ENCODE data around the gene ADCY5.

The ADCY5 gene

GRCh38 chr3:123444023-123444422 lies 4.9 kb downstream of the ADCY5 start:
- Histone ChIP-seq H3K27me3 (peaks cover 30 to 46% (median 36%) of the 10 kb centered on the region in 11 experiments), H3K4me2 (no peak overlapping the region), H3K4me1 (peaks cover 0 to 9% (median 5%) of the 10 kb centered on the region in 10 experiments; a peak in 6 of 20 replicates), H3K36me3 (no peaks in the 10 kb centered on the region), H3K9ac (no peak overlapping the region), H4K20me1 (peaks cover 0 to 12% (median 0%) of the 10 kb centered on the region in 11 experiments; a peak in 4 of 22 replicates), H3K27ac (no peak overlapping the region), H3K9me3 (replicated peaks in 1 of 11) (peaks cover 0 to 15% (median 5%) of the 10 kb centered on the region in 11 experiments; a peak in 8 of 22 replicates), H3K4me3 (no peak overlapping the region)
- TF ChIP-seq Cebpa-rat (IDR thresholded peaks at IDR 0.05) = no peak

- H3K4me3 ChIP-seq = no peak overlapping the region
- H3K4me1 ChIP-seq = peaks cover 0 to 8% (median 0%) of the 10 kb centered on the region in 10 experiments; a peak in 5 of 20 replicates
- no peak overlapping the region for H3K4me2 ChIP-seq
- peaks cover 0 to 8% (median 0%) of the 10 kb centered on the region in 11 experiments; a peak in 7 of 22 replicates for H3K9me3 ChIP-seq (replicated peaks in 1 of 11)
- H3K9ac ChIP-seq = no peak overlapping the region
- no peak for TF ChIP-seq Cebpa-rat (IDR thresholded peaks at IDR 0.05)
- no peaks in the 10 kb centered on the region for H3K36me3 ChIP-seq
- H3K27ac ChIP-seq = no peak overlapping the region
- peaks cover 0 to 6% (median 0%) of the 10 kb centered on the region in 11 experiments; a peak in 2 of 22 replicates for H4K20me1 ChIP-seq
- peaks cover 19 to 35% (median 25%) of the 10 kb centered on the region in 11 experiments for H3K27me3 ChIP-seq
Observed at GRCh38 chr3:123442908-123443307, 6.0 kb downstream of the ADCY5 start.

- Histone ChIP-seq H3K4me2 (no peak overlapping the region), H3K27ac (no peak overlapping the region), H3K27me3 (peaks cover 11 to 27% (median 17%) of the 10 kb centered on the region in 11 experiments), H3K36me3 (no peaks in the 10 kb centered on the region), H3K4me1 (peaks cover 0 to 11% (median 0%) of the 10 kb centered on the region in 10 experiments; a peak in 5 of 20 replicates), H3K9me3 (replicated peaks in 1 of 11) (no peaks in the 10 kb centered on the region; a peak in 1 of 22 replicates), H4K20me1 (peaks cover 0 to 4% (median 0%) of the 10 kb centered on the region in 11 experiments; a peak in 2 of 22 replicates), H3K9ac (no peak overlapping the region), H3K4me3 (no peak overlapping the region)
- TF ChIP-seq Cebpa-rat (IDR thresholded peaks at IDR 0.05) = no peak
Observed at GRCh38 chr3:123442125-123442524, 6.8 kb downstream of the ADCY5 start.

- H3K9me3 ChIP-seq (replicated peaks in 1 of 11) = no peaks in the 10 kb centered on the region
- no peaks in the 10 kb centered on the region for H3K36me3 ChIP-seq
- H3K4me3 ChIP-seq = no peak overlapping the region
- H3K4me1 ChIP-seq = peaks cover 0 to 11% (median 0%) of the 10 kb centered on the region in 10 experiments; a peak in 5 of 20 replicates
- no peak overlapping the region for H3K27ac ChIP-seq
- H4K20me1 ChIP-seq = no peaks in the 10 kb centered on the region
- no peak for TF ChIP-seq Cebpa-rat (IDR thresholded peaks at IDR 0.05)
- no peak overlapping the region for H3K9ac ChIP-seq
- peaks cover 0 to 5% (median 0%) of the 10 kb centered on the region in 11 experiments; a peak in 3 of 22 replicates for H3K27me3 ChIP-seq
- H3K4me2 ChIP-seq = no peak overlapping the region
Observed at GRCh38 chr3:123439806-123440580, 8.9 kb downstream of the ADCY5 start.

GRCh38 chr3:123432832-123433523 lies 15.9 kb downstream of the ADCY5 start:
- H3K27me3 ChIP-seq = no peaks in the 10 kb centered on the region
- H3K9ac ChIP-seq = no peak overlapping the region
- H3K36me3 ChIP-seq = no peaks in the 10 kb centered on the region
- no peak for TF ChIP-seq Cebpa-rat (IDR thresholded peaks at IDR 0.05)
- no peak overlapping the region for H3K27ac ChIP-seq
- peaks cover 0 to 52% (median 13%) of the 10 kb centered on the region in 10 experiments; a peak in 12 of 20 replicates for H3K4me1 ChIP-seq
- peaks cover 0 to 13% (median 7%) of the 10 kb centered on the region in 11 experiments; a peak in 7 of 22 replicates for H3K9me3 ChIP-seq (replicated peaks in 1 of 11)
- H3K4me3 ChIP-seq = no peak overlapping the region
- H3K4me2 ChIP-seq = peak overlapping the region in 3 of 11 experiments; percentile 8 to 64 (median 46); a peak in 1 of 22 replicates
- no peaks in the 10 kb centered on the region for H4K20me1 ChIP-seq

- Histone ChIP-seq H3K36me3 (no peaks in the 10 kb centered on the region), H3K4me1 (peaks cover 0 to 52% (median 13%) of the 10 kb centered on the region in 10 experiments; a peak in 12 of 20 replicates), H4K20me1 (no peaks in the 10 kb centered on the region), H3K4me3 (no peak overlapping the region), H3K4me2 (peak overlapping the region in 7 of 11 experiments; percentile 18 to 64 (median 36); a peak in 13 of 22 replicates), H3K27ac (no peak overlapping the region), H3K9me3 (replicated peaks in 1 of 11) (peaks cover 0 to 13% (median 7%) of the 10 kb centered on the region in 11 experiments; a peak in 7 of 22 replicates), H3K9ac (no peak overlapping the region), H3K27me3 (no peaks in the 10 kb centered on the region)
- no peak for TF ChIP-seq Cebpa-rat (IDR thresholded peaks at IDR 0.05)
Observed at GRCh38 chr3:123431658-123432324, 17.1 kb downstream of the ADCY5 start.

GRCh38 chr3:123431007-123431657 lies 17.8 kb downstream of the ADCY5 start:
- no peak for TF ChIP-seq Cebpa-rat (IDR thresholded peaks at IDR 0.05)
- Histone ChIP-seq H4K20me1 (no peaks in the 10 kb centered on the region), H3K27ac (no peak overlapping the region), H3K27me3 (no peaks in the 10 kb centered on the region), H3K36me3 (no peaks in the 10 kb centered on the region), H3K9ac (no peak overlapping the region), H3K4me3 (no peak overlapping the region), H3K4me1 (peaks cover 0 to 58% (median 14%) of the 10 kb centered on the region in 10 experiments; a peak in 12 of 20 replicates), H3K4me2 (peak overlapping the region in 7 of 11 experiments; percentile 18 to 64 (median 36); a peak in 12 of 22 replicates), H3K9me3 (replicated peaks in 1 of 11) (peaks cover 0 to 13% (median 7%) of the 10 kb centered on the region in 11 experiments; a peak in 7 of 22 replicates)

- Histone ChIP-seq H3K4me2 (no peak overlapping the region; a peak in 1 of 22 replicates), H3K27me3 (no peaks in the 10 kb centered on the region)
- TF ChIP-seq Cebpa-rat (IDR thresholded peaks at IDR 0.05) = no peak
Observed at GRCh38 chr3:123430266-123430665, 18.6 kb downstream of the ADCY5 start.

More at GRCh38 chr3:123430266-123430665, 18.6 kb downstream of the ADCY5 start:
- Histone ChIP-seq H3K36me3 (no peaks in the 10 kb centered on the region), H3K9me3 (replicated peaks in 1 of 11) (peaks cover 0 to 13% (median 7%) of the 10 kb centered on the region in 11 experiments; a peak in 7 of 22 replicates), H3K27ac (no peak overlapping the region), H3K4me1 (peaks cover 0 to 67% (median 22%) of the 10 kb centered on the region in 10 experiments; a peak in 14 of 20 replicates), H3K4me3 (no peak overlapping the region), H3K9ac (no peak overlapping the region), H4K20me1 (no peaks in the 10 kb centered on the region)
